Neural progenitor cell (in vitro differentiated cells): ENCODE data around the gene TFCP2. TPM values are rescaled to one million over a fixed set of nuclear protein-coding genes. Genes with fewer than 3 reads are reported as not detected.

ENCODE experiments used
- DNase-seq: peaks from one replicate; pipeline ENCODE4 v3.0.0-alpha.2; 2016; ENCODE audit warnings: low spot score
- H2AFZ ChIP-seq: fragments of 200-600 bp; sonication (generic); replicated peaks from 2 replicates; pipeline ENCODE4 v1.6.1; 2016; ENCODE audit warnings: antibody characterized with exemption
- H3F3A ChIP-seq: fragments of 200-600 bp; sonication (generic); 2 replicates; pipeline ENCODE4 v1.6.1; 2016; ENCODE audit warnings: antibody characterized with exemption, low read depth
- H3K27ac ChIP-seq: fragments of 200-600 bp; sonication (generic); 2 replicates; pipeline ENCODE4 v1.5.1; 2016; ENCODE audit warnings: mild to moderate bottlenecking
- H3K27me3 ChIP-seq: fragments of 200-600 bp; sonication (generic); 2 replicates; pipeline ENCODE4 v1.6.1; 2016; ENCODE audit warnings: mild to moderate bottlenecking, moderate library complexity
- H3K36me3 ChIP-seq: fragments of 200-600 bp; sonication (generic); 2 replicates; pipeline ENCODE4 v1.5.1; 2016
- H3K4me1 ChIP-seq: fragments of 200-600 bp; sonication (generic); 2 replicates; pipeline ENCODE4 v1.6.1; 2016; ENCODE audit warnings: mixed run types
- H3K4me2 ChIP-seq: fragments of 200-600 bp; sonication (generic); 2 replicates; pipeline ENCODE4 v1.6.1; 2016
- H3K4me3 ChIP-seq: fragments of 200-600 bp; sonication (generic); 2 replicates; pipeline ENCODE4 v1.5.1; 2016
- H3K79me2 ChIP-seq: fragments of 200-600 bp; sonication (generic); 2 replicates; pipeline ENCODE4 v1.6.1; 2016; ENCODE audit warnings: low read depth
- H3K9ac ChIP-seq: fragments of 200-600 bp; sonication (generic); 2 replicates; pipeline ENCODE4 v1.6.1; 2016
- H3K9me3 ChIP-seq: fragments of 200-600 bp; sonication (generic); 2 replicates; pipeline ENCODE4 v1.5.1; 2016; ENCODE audit warnings: low read depth
- H4K20me1 ChIP-seq: fragments of 200-600 bp; sonication (generic); 2 replicates; pipeline ENCODE4 v1.6.1; 2016; ENCODE audit warnings: low read depth
- H3K27ac Mint-ChIP-seq: 3 replicates; pipeline ENCODE4 v1.8.0; 2021; ENCODE audit warnings: mixed read lengths
- H3K27me3 Mint-ChIP-seq: 2 replicates; pipeline ENCODE4 v1.8.0; 2022; ENCODE audit warnings: low read depth, mild to moderate bottlenecking, inconsistent platforms, moderate library complexity, mixed read lengths; ENCODE audit not compliant: insufficient read depth
- H3K36me3 Mint-ChIP-seq: 3 replicates; pipeline ENCODE4 v1.8.0; 2021; ENCODE audit warnings: mixed read lengths
- H3K4me1 Mint-ChIP-seq: 3 replicates; pipeline ENCODE4 v1.8.0; 2021; ENCODE audit warnings: mixed read lengths
- H3K4me3 Mint-ChIP-seq: 3 replicates; pipeline ENCODE4 v1.8.0; 2021; ENCODE audit warnings: mild to moderate bottlenecking, moderate library complexity, mixed read lengths
- H3K9me3 Mint-ChIP-seq: 3 replicates; pipeline ENCODE4 v1.8.0; 2020; ENCODE audit warnings: mixed read lengths
- CTCF ChIP-seq: fragments of 200-600 bp; sonication (generic); IDR thresholded peaks from 2 replicates; pipeline ENCODE4 v1.5.1; 2017; ENCODE audit warnings: antibody characterized with exemption, mild to moderate bottlenecking
- EZH2 ChIP-seq: fragments of 200-600 bp; sonication (generic); IDR thresholded peaks from 2 replicates; pipeline ENCODE4 v1.6.1; 2017; ENCODE audit warnings: antibody characterized with exemption, mild to moderate bottlenecking, moderate library complexity
- EZH2phosphoT487 ChIP-seq: fragments of 200-600 bp; sonication (generic); IDR thresholded peaks from 2 replicates; pipeline ENCODE4 v1.6.1; 2017; ENCODE audit warnings: antibody characterized with exemption
- total RNA-seq: library from RNA; depleted of rRNA; stranded (reverse); fragments of >200 nt; gene quantifications from 2 replicates; pipeline ENCODE4 v1.2.3, GENCODE V29; 2015; ENCODE audit warnings: low replicate concordance

TFCP2 gene
- total RNA-seq, 1 donor from 2014 or later = 28.8 TPM

DNA sequence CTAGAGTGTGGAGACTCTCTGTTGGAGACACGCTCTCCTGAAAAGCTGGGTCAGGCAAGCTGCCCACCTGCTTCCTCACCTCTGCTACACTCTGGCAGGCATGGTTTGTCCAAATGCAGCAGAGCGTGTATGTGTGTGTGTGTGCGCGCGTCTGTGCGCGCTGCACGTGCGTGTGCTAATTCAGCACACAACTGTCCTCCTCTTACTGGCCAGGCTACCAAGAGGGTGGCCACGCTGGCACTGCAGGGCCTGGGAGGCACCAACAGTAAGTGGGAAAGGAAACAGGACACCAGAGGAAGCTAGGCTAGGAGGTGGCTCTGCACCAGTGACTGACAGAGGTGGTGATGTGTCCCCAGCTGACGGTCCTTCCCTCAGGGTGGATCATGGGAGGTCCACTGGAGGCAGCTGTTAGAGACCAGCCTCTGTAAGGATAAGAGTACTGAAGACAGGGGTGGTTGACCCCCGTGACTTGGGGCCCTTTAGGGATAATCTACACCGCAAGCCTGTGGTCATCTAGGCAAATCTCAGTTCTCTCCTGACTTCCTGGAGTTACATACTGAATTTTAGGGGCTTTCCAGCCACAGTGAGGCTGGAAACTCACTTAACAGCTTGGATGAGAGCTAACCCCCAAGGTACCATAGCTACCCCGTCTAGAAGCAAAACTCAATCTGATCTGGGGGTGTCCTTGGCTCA, 15.6 kb upstream of the TFCP2 start:
- peaks cover 3% of the 10 kb centered on the region for H3K27me3 Mint-ChIP-seq
- no peaks in the 10 kb centered on the region for H3K36me3 Mint-ChIP-seq
- no peaks in the 10 kb centered on the region for H4K20me1 ChIP-seq
- H3K4me1 ChIP-seq = peaks cover 17% of the 10 kb centered on the region
- no peaks in the 10 kb centered on the region for H3K36me3 ChIP-seq
- no peak overlapping the region for H2AFZ ChIP-seq
- H3F3A ChIP-seq = peaks cover 5% of the 10 kb centered on the region
- no peaks in the 10 kb centered on the region for H3K79me2 ChIP-seq
- no peak for DNase-seq
- H3K4me3 ChIP-seq = no peak overlapping the region
- H3K27ac Mint-ChIP-seq = no peak overlapping the region
- peaks cover 48% of the 10 kb centered on the region for H3K4me1 Mint-ChIP-seq
- H3K27me3 ChIP-seq = no peaks in the 10 kb centered on the region
- no peaks in the 10 kb centered on the region for H3K9me3 ChIP-seq
- H3K4me3 Mint-ChIP-seq = no peak overlapping the region
- H3K4me2 ChIP-seq = no peak overlapping the region
- H3K9ac ChIP-seq = no peak overlapping the region
- no peak overlapping the region for H3K27ac ChIP-seq
- no peaks in the 10 kb centered on the region for H3K9me3 Mint-ChIP-seq
- TF ChIP-seq EZH2phosphoT487 (no peak), CTCF (no peak), EZH2 (no peak)

DNA sequence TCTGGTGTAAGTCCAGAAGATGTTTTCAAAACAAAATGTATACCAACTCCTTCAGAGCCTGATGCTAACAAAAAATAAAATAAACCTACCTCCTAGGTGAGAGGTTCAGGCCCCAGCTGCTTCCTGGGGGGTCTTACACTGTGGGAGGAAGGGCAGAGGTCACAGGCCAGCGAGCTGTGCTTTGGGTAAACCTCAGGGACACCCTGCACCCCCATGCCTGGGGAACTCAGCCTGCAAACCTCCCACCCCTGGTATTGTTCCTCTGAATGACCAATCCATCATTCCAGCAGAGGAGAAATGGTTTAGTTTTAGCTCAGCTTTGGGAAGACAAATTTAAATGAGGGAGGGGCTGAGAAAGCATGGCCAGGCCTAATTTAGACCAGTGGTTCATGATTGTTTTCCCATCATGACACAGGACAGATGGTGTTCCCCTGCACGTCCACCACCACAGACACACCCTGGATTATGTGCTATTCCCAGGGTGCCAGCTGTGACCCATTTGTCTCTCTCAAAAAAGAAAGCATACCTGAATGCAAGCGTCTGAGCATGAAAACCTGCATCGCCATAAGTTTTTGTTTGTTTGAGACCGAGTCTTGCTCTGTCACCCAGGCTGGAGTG, 14.5 kb upstream of the TFCP2 start:
- Mint-ChIP-seq H3K4me1 (peaks cover 50% of the 10 kb centered on the region), H3K27ac (peak overlapping the region; percentile 25), H3K27me3 (peaks cover 3% of the 10 kb centered on the region), H3K4me3 (peak overlapping the region; percentile 14), H3K9me3 (no peaks in the 10 kb centered on the region), H3K36me3 (no peaks in the 10 kb centered on the region)
- no peak for DNase-seq
- Histone ChIP-seq H2AFZ (no peak overlapping the region), H3K36me3 (no peaks in the 10 kb centered on the region), H3K4me2 (peak overlapping the region; percentile 13), H3K27me3 (no peaks in the 10 kb centered on the region), H3F3A (peaks cover 5% of the 10 kb centered on the region), H3K4me1 (peaks cover 17% of the 10 kb centered on the region), H3K4me3 (no peak overlapping the region), H3K9me3 (no peaks in the 10 kb centered on the region), H3K79me2 (no peaks in the 10 kb centered on the region), H3K27ac (no peak overlapping the region), H3K9ac (no peak overlapping the region), H4K20me1 (no peaks in the 10 kb centered on the region)
- TF ChIP-seq EZH2 = no peak
- TF ChIP-seq CTCF = no peak
- TF ChIP-seq EZH2phosphoT487 = no peak

- Histone ChIP-seq H3K36me3 (no peaks in the 10 kb centered on the region), H3K9me3 (no peaks in the 10 kb centered on the region), H4K20me1 (no peaks in the 10 kb centered on the region), H3F3A (peaks cover 5% of the 10 kb centered on the region), H3K4me1 (peaks cover 17% of the 10 kb centered on the region), H3K4me3 (no peak overlapping the region), H3K4me2 (no peak overlapping the region), H3K9ac (no peak overlapping the region), H3K27ac (no peak overlapping the region), H3K27me3 (no peaks in the 10 kb centered on the region), H3K79me2 (no peaks in the 10 kb centered on the region), H2AFZ (no peak overlapping the region)
- H3K4me3 Mint-ChIP-seq = no peak overlapping the region
- no peaks in the 10 kb centered on the region for H3K9me3 Mint-ChIP-seq
- H3K4me1 Mint-ChIP-seq = peaks cover 50% of the 10 kb centered on the region
- peak overlapping the region; percentile 85 for H3K27ac Mint-ChIP-seq
- H3K27me3 Mint-ChIP-seq = peaks cover 6% of the 10 kb centered on the region
- no peak for DNase-seq
- TF ChIP-seq EZH2 (no peak), CTCF (no peak), EZH2phosphoT487 (no peak)
- no peaks in the 10 kb centered on the region for H3K36me3 Mint-ChIP-seq
Observed at GRCh38 chr12:51186465-51187085, 13.6 kb upstream of the TFCP2 start.
